H9 (cell line): ENCODE results near the gene ARFIP1. TPM values are rescaled to one million over a fixed set of nuclear protein-coding genes. Genes with fewer than 3 reads are reported as not detected.

Experiments used
- DNase-seq: peaks from one replicate; pipeline ENCODE4 v3.0.0-alpha.2; 2017
- H2AFZ ChIP-seq: one replicate; pipeline ENCODE4 v1.6.1; 2013; ENCODE audit warnings: mild to moderate bottlenecking, low read length, control low read depth, moderate library complexity
- H2AK5ac ChIP-seq: 2 replicates; pipeline ENCODE4 v1.6.1; 2013; ENCODE audit warnings: low read length, control low read depth, mixed read lengths; ENCODE audit not compliant: insufficient read length
- H2BK120ac ChIP-seq: one replicate; pipeline ENCODE4 v1.6.1; 2013; ENCODE audit warnings: low read depth, mild to moderate bottlenecking, low read length, control low read depth, inconsistent platforms; ENCODE audit not compliant: poor library complexity, severe bottlenecking
- H2BK12ac ChIP-seq: 2 replicates; pipeline ENCODE4 v1.6.1; 2013; ENCODE audit warnings: low read length, control low read depth, mixed read lengths, low read depth; ENCODE audit not compliant: insufficient read length
- H2BK15ac ChIP-seq: 2 replicates; pipeline ENCODE4 v1.6.1; 2013; ENCODE audit warnings: low read depth, low read length, control low read depth
- H2BK20ac ChIP-seq: one replicate; pipeline ENCODE4 v1.6.1; 2013; ENCODE audit warnings: low read depth, mild to moderate bottlenecking, low read length, control low read depth, inconsistent platforms; ENCODE audit not compliant: poor library complexity, severe bottlenecking
- H2BK5ac ChIP-seq: 2 replicates; pipeline ENCODE4 v1.6.1; 2013; ENCODE audit warnings: low read length, control low read depth, mixed read lengths; ENCODE audit not compliant: insufficient read length
- H3K14ac ChIP-seq: 2 replicates; pipeline ENCODE4 v1.6.1; 2013; ENCODE audit warnings: low read length, control low read depth; ENCODE audit not compliant: insufficient read depth
- H3K18ac ChIP-seq: 2 replicates; pipeline ENCODE4 v1.6.1; 2013; ENCODE audit warnings: low read depth, mild to moderate bottlenecking, mixed read lengths, low read length, control low read depth; ENCODE audit not compliant: insufficient read length
- H3K23ac ChIP-seq: 2 replicates; pipeline ENCODE4 v1.6.1; 2013; ENCODE audit warnings: low read length, control low read depth, mixed read lengths, low read depth; ENCODE audit not compliant: insufficient read length
- H3K23me2 ChIP-seq: 2 replicates; pipeline ENCODE4 v1.6.1; 2013; ENCODE audit warnings: low read depth, mild to moderate bottlenecking, mixed read lengths, low read length, control low read depth; ENCODE audit not compliant: insufficient read length, poor library complexity, severe bottlenecking
- H3K27ac ChIP-seq: 2 replicates; pipeline ENCODE4 v1.5.1; 2013; ENCODE audit warnings: low read length, control low read depth, mixed read lengths, low read depth; ENCODE audit not compliant: insufficient read length
- H3K27me3 ChIP-seq: 2 replicates; pipeline ENCODE4 v1.6.1; 2013; ENCODE audit warnings: low read length, control low read depth, inconsistent platforms; ENCODE audit not compliant: insufficient read depth
- H3K4ac ChIP-seq: 2 replicates; pipeline ENCODE4 v1.6.1; 2013; ENCODE audit warnings: low read depth, mild to moderate bottlenecking, control low read depth, inconsistent platforms, low read length, moderate library complexity
- H3K4me1 ChIP-seq: 2 replicates; pipeline ENCODE4 v1.6.1; 2013; ENCODE audit warnings: low read length, control low read depth, inconsistent platforms; ENCODE audit not compliant: insufficient read depth
- H3K4me2 ChIP-seq: 2 replicates; pipeline ENCODE4 v1.6.1; 2013; ENCODE audit warnings: low read length, control low read depth, mixed read lengths; ENCODE audit not compliant: insufficient read length, insufficient read depth
- H3K56ac ChIP-seq: 2 replicates; pipeline ENCODE4 v1.6.1; 2013; ENCODE audit warnings: low read depth, mild to moderate bottlenecking, mixed read lengths, low read length, control low read depth; ENCODE audit not compliant: insufficient read length
- H3K79me1 ChIP-seq: 2 replicates; pipeline ENCODE4 v1.6.1; 2013; ENCODE audit warnings: low read depth, mild to moderate bottlenecking, moderate library complexity, low read length, control low read depth, inconsistent platforms; ENCODE audit not compliant: insufficient read depth, poor library complexity, severe bottlenecking
- H3K79me2 ChIP-seq: 2 replicates; pipeline ENCODE4 v1.6.1; 2013; ENCODE audit warnings: low read length, control low read depth, inconsistent platforms; ENCODE audit not compliant: insufficient read depth
- H3K9ac ChIP-seq: 2 replicates; pipeline ENCODE4 v1.6.1; 2013; ENCODE audit warnings: low read length, control low read depth, mixed read lengths; ENCODE audit not compliant: insufficient read length; ENCODE audit errors: extremely low read depth
- H3K9me3 ChIP-seq: one replicate; pipeline ENCODE4 v1.6.1; 2013; ENCODE audit warnings: low read depth, low read length, inconsistent platforms; ENCODE audit not compliant: control insufficient read depth
- H3T11ph ChIP-seq: one replicate; pipeline ENCODE4 v1.6.1; 2013; ENCODE audit warnings: mild to moderate bottlenecking, low read length, control low read depth, inconsistent platforms
- H4K20me1 ChIP-seq: one replicate; pipeline ENCODE4 v1.6.1; 2013; ENCODE audit not compliant: control insufficient read depth, insufficient read length, insufficient read depth
- H4K5ac ChIP-seq: 2 replicates; pipeline ENCODE4 v1.6.1; 2013; ENCODE audit warnings: low read depth, mild to moderate bottlenecking, mixed read lengths, low read length, control low read depth; ENCODE audit not compliant: insufficient read length
- H4K8ac ChIP-seq: replicated peaks from 2 replicates; pipeline ENCODE4 v1.6.1; 2013; ENCODE audit warnings: low read length, control low read depth, mixed read lengths, low read depth; ENCODE audit not compliant: insufficient read length
- H4K91ac ChIP-seq: 2 replicates; pipeline ENCODE4 v1.6.1; 2013; ENCODE audit warnings: low read depth, mild to moderate bottlenecking, moderate library complexity, mixed read lengths, low read length, control low read depth; ENCODE audit not compliant: insufficient read length
- H3K27ac Mint-ChIP-seq, 3 experiments: 2 replicates in 2 of 3; 3 replicates in 1 of 3; pipeline ENCODE4 v1.8.0; 2020 to 2021; ENCODE audit warnings: mixed read lengths in 3 of 3, mild to moderate bottlenecking in 1 of 3, moderate library complexity in 1 of 3
- H3K27me3 Mint-ChIP-seq: 2 replicates; pipeline ENCODE4 v1.8.0; 2021; ENCODE audit warnings: low read depth, mild to moderate bottlenecking, moderate library complexity, mixed read lengths
- H3K36me3 Mint-ChIP-seq, 3 experiments: 2 replicates in 2 of 3; 3 replicates in 1 of 3; pipeline ENCODE4 v1.8.0; 2020 to 2021; ENCODE audit warnings: low read depth in 3 of 3, mixed read lengths in 3 of 3; ENCODE audit not compliant: insufficient read depth in 1 of 3
- H3K4me1 Mint-ChIP-seq, 2 experiments: 2 replicates each; pipeline ENCODE4 v1.8.0; 2020; ENCODE audit warnings: mixed read lengths in 2 of 2
- H3K4me3 Mint-ChIP-seq, 2 experiments: 2 replicates in 1 of 2; 3 replicates in 1 of 2; pipeline ENCODE4 v1.8.0; 2020 to 2021; ENCODE audit warnings: mild to moderate bottlenecking in 2 of 2, mixed read lengths in 2 of 2, moderate library complexity in 1 of 2
- H3K9me3 Mint-ChIP-seq, 2 experiments: 2 replicates in 1 of 2; 3 replicates in 1 of 2; pipeline ENCODE4 v1.8.0; 2020; ENCODE audit warnings: mild to moderate bottlenecking in 2 of 2, mixed read lengths in 2 of 2, moderate library complexity in 1 of 2
- WGBS: extraction: QIAGEN DNeasy Blood & Tissue Kit; methylation state at CpG from one replicate; pipeline ENCODE4 v1.1.7; 2013; ENCODE audit warnings: missing lambda C conversion rate, low lambda C conversion rate, mixed read lengths; ENCODE audit not compliant: insufficient read length; ENCODE audit errors: extremely low coverage; 5-methylcytosine and 5-hydroxymethylcytosine counted together
- total RNA-seq: library from RNA; stranded (reverse); gene quantifications from 2 replicates; pipeline ENCODE4 v1.2.1, GENCODE V29; 2021
- TF ChIP-seq, protein P1 (sequence below): fragments of 200-600 bp; sonication (generic); conservative IDR thresholded peaks from 3 replicates; pipeline ENCODE4 v1.8.0; 2021; ENCODE audit warnings: antibody characterized with exemption, mild to moderate bottlenecking

ARFIP1 gene
- total RNA-seq, 1 experiment from 2014 or later: 30.8 TPM

DNA sequence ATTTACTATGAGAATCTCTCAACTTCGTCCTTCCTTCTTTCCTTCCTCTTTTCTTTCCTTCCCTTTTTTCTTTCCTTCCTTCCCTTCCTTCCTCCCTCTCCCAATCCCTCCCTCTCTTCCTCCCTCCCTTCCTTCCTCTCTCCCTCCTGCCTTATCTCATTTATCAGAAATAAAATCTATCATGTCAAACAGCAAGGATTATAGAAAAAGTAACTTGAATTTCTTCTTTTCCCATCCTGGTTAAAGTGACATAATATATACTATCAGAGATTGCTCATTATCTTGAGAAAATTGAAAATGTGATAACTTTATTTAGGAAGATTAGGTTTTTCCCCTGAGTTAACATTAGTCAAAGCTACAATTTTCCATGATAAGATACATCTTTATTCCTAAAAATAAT lies 5.8 kb upstream of the ARFIP1 start:
- H3K27me3 Mint-ChIP-seq: no peaks in the 10 kb centered on the region

More for the DNA sequence above, 5.8 kb upstream of the ARFIP1 start:
- H3T11ph ChIP-seq: no peak overlapping the region
- WGBS: no CpG with 5 or more reads among the region's 1 CpG
- H3K18ac ChIP-seq: no peak overlapping the region
- H3K23me2 ChIP-seq: peaks cover 3% of the 10 kb centered on the region
- no peak overlapping the region for H2BK120ac ChIP-seq
- H3K9me3 ChIP-seq: no peaks in the 10 kb centered on the region
- no peak overlapping the region for H3K56ac ChIP-seq
- H2AK5ac ChIP-seq: no peak overlapping the region
- Mint-ChIP-seq H3K4me1 (peaks cover 9 to 10% of the 10 kb centered on the region in 2 experiments), H3K36me3 (no peaks in the 10 kb centered on the region), H3K9me3 (no peaks in the 10 kb centered on the region), H3K4me3 (no peak overlapping the region), H3K27ac (peak overlapping the region in 1 of 3 experiments; percentile 29; a peak in 1 of 7 replicates)
- no peaks in the 10 kb centered on the region for H3K79me2 ChIP-seq
- H4K20me1 ChIP-seq: no peaks in the 10 kb centered on the region
- TF ChIP-seq, protein P1, sequence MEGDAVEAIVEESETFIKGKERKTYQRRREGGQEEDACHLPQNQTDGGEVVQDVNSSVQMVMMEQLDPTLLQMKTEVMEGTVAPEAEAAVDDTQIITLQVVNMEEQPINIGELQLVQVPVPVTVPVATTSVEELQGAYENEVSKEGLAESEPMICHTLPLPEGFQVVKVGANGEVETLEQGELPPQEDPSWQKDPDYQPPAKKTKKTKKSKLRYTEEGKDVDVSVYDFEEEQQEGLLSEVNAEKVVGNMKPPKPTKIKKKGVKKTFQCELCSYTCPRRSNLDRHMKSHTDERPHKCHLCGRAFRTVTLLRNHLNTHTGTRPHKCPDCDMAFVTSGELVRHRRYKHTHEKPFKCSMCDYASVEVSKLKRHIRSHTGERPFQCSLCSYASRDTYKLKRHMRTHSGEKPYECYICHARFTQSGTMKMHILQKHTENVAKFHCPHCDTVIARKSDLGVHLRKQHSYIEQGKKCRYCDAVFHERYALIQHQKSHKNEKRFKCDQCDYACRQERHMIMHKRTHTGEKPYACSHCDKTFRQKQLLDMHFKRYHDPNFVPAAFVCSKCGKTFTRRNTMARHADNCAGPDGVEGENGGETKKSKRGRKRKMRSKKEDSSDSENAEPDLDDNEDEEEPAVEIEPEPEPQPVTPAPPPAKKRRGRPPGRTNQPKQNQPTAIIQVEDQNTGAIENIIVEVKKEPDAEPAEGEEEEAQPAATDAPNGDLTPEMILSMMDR: no peak
- H3K4me1 ChIP-seq: no peaks in the 10 kb centered on the region
- no peak overlapping the region for H2BK20ac ChIP-seq
- no peak overlapping the region for H4K91ac ChIP-seq
- H2BK5ac ChIP-seq: no peak overlapping the region
- no peak overlapping the region for H4K8ac ChIP-seq
- no peak for DNase-seq
- H3K27me3 ChIP-seq: no peaks in the 10 kb centered on the region
- H3K14ac ChIP-seq: no peak overlapping the region
- H3K4me2 ChIP-seq: no peak overlapping the region
- no peak overlapping the region for H3K23ac ChIP-seq
- no peak overlapping the region for H3K4ac ChIP-seq
- no peaks in the 10 kb centered on the region for H3K79me1 ChIP-seq
- no peak overlapping the region for H2BK12ac ChIP-seq
- no peak overlapping the region for H2BK15ac ChIP-seq
- no peak overlapping the region for H2AFZ ChIP-seq
- no peak overlapping the region for H3K9ac ChIP-seq
- H3K27ac ChIP-seq: no peak overlapping the region
- no peak overlapping the region for H4K5ac ChIP-seq
